GM19239 (cell line): ENCODE data around the gene BAHD1.

ENCODE experiments used
- DNase-seq: peaks from one replicate; pipeline ENCODE4 v3.0.0; 2011; ENCODE audit warnings: low spot score; ENCODE audit not compliant: insufficient read length
- FAIRE-seq: peaks from 2 replicates; lab custom pipeline; 2011; peaks lifted over from hg19 to GRCh38; lab: Jason Lieb, UNC

BAHD1 gene

GRCh38 chr15:40464595-40465185 is 23.9 kb downstream of the BAHD1 start:
- FAIRE-seq = peak; percentile 11

GRCh38 chr15:40465939-40466338 is 25.2 kb downstream of the BAHD1 start:
- no peak for DNase-seq
- FAIRE-seq = no peak

More at GRCh38 chr15:40464595-40465185, 23.9 kb downstream of the BAHD1 start:
- DNase-seq = no peak

GRCh38 chr15:40466426-40467260 is 25.9 kb downstream of the BAHD1 start:
- no peak for DNase-seq
- FAIRE-seq = no peak

- no peak for DNase-seq
- FAIRE-seq = no peak
These were observed 26.5 kb downstream of the BAHD1 start for GRCh38 chr15:40467261-40467615.

GRCh38 chr15:40468898-40469331 is 28.2 kb downstream of the BAHD1 start:
- DNase-seq (no peak), FAIRE-seq (no peak)

- DNase-seq (no peak), FAIRE-seq (no peak)
These were observed 29.1 kb downstream of the BAHD1 start for GRCh38 chr15:40469776-40470390.

- DNase-seq (peak; percentile 88), FAIRE-seq (no peak)
These were observed 29.8 kb downstream of the BAHD1 start, which contains the start of gene CHST14 for GRCh38 chr15:40470423-40471104. Gene CHST14 (plus strand): TSS chr15:40470984. CDS start chr15:40471214, 230 bp downstream.

GRCh38 chr15:40471105-40471807 is 30.5 kb downstream of the BAHD1 start:
- DNase-seq (no peak), FAIRE-seq (no peak)

GRCh38 chr15:40471808-40472150 is 31.0 kb downstream of the BAHD1 start:
- peak; percentile 86 for FAIRE-seq
- no peak for DNase-seq

- FAIRE-seq (no peak), DNase-seq (no peak)
These were observed 31.5 kb downstream of the BAHD1 start for GRCh38 chr15:40472171-40472727.

GRCh38 chr15:40474581-40474980 is 33.8 kb downstream of the BAHD1 start:
- FAIRE-seq (no peak), DNase-seq (no peak)

- FAIRE-seq (no peak), DNase-seq (no peak)
These were observed 37.0 kb downstream of the BAHD1 start for GRCh38 chr15:40477642-40478327.

- FAIRE-seq (no peak), DNase-seq (no peak)
These were observed 38.3 kb downstream of the BAHD1 start for GRCh38 chr15:40479024-40479423.

GRCh38 chr15:40481341-40482074 is 40.8 kb downstream of the BAHD1 start:
- DNase-seq (no peak), FAIRE-seq (no peak)

- FAIRE-seq (no peak), DNase-seq (no peak)
These were observed 43.2 kb downstream of the BAHD1 start for GRCh38 chr15:40483919-40484318.

GRCh38 chr15:40486066-40486770 is 45.5 kb downstream of the BAHD1 start:
- DNase-seq (no peak), FAIRE-seq (no peak)

- no peak for FAIRE-seq
- DNase-seq = no peak
These were observed 47.3 kb downstream of the BAHD1 start for GRCh38 chr15:40487816-40488682.
